SK-N-SH (cell line): ENCODE data around the gene ARID4A.

Source experiments
- CTCF ChIP-seq: fragments of 200-600 bp; sonication (generic); IDR thresholded peaks from 2 replicates; pipeline ENCODE4 v1.6.1; 2017; ENCODE audit warnings: antibody characterized with exemption, mild to moderate bottlenecking, moderate library complexity
- EZH2phosphoT487 ChIP-seq: fragments of 200-600 bp; sonication (generic); IDR thresholded peaks from 2 replicates; pipeline ENCODE4 v1.6.1; 2017; ENCODE audit warnings: low read depth, mixed run types, mild to moderate bottlenecking, antibody characterized with exemption, moderate library complexity, borderline replicate concordance
- RCOR1 ChIP-seq: fragments of 150-350 bp; IDR thresholded peaks from 2 replicates; pipeline ENCODE4 v1.6.1; 2017; ENCODE audit warnings: antibody characterized with exemption, low read length
- RFX5 ChIP-seq: IDR thresholded peaks from 2 replicates; pipeline ENCODE4 v1.6.1; 2012; ENCODE audit warnings: mild to moderate bottlenecking, improper control_type of control experiment, low read length
- TCF12 ChIP-seq: IDR thresholded peaks from 2 replicates; pipeline ENCODE4 v1.4.0; 2012
- ZBTB33 ChIP-seq: IDR thresholded peaks from 2 replicates; pipeline ENCODE4 v1.4.0; 2012; ENCODE audit warnings: low read depth, borderline replicate concordance

- TF ChIP-seq CTCF (no peak), ZBTB33 (no peak), EZH2phosphoT487 (no peak), TCF12 (no peak), RCOR1 (no peak), RFX5 (no peak)
Measured at GRCh38 chr14:58341152-58341748, 42.9 kb downstream of the ARID4A start.
